Smooth muscle cell (in vitro differentiated cells): Measurements from ENCODE around the gene PARD3B. TPM values are rescaled to one million over a fixed set of nuclear protein-coding genes. Genes with fewer than 3 reads are reported as not detected.

Experiments
- DNase-seq: peaks from one replicate; lab custom pipeline; 2025; ENCODE audit not compliant: unreplicated experiment; lab: John Stamatoyannopoulos, UW
- H2AFZ ChIP-seq: fragments of 200-600 bp; sonication (generic); 2 replicates; pipeline ENCODE4 v1.6.0; 2016; ENCODE audit warnings: antibody characterized with exemption, low read depth, mild to moderate bottlenecking
- H3F3A ChIP-seq: fragments of 200-600 bp; sonication (generic); 2 replicates; pipeline ENCODE4 v1.6.0; 2017; ENCODE audit warnings: antibody characterized with exemption, low read depth
- H3K27ac ChIP-seq: fragments of 200-600 bp; sonication (generic); 2 replicates; pipeline ENCODE4 v1.5.1; 2016; ENCODE audit warnings: low read depth, mild to moderate bottlenecking
- H3K27me3 ChIP-seq: fragments of 200-600 bp; sonication (generic); 2 replicates; pipeline ENCODE4 v1.6.1; 2016; ENCODE audit warnings: low read depth, mild to moderate bottlenecking
- H3K36me3 ChIP-seq: fragments of 200-600 bp; sonication (generic); 2 replicates; pipeline ENCODE4 v1.5.1; 2016; ENCODE audit warnings: low read depth
- H3K4me1 ChIP-seq: fragments of 200-600 bp; sonication (generic); 2 replicates; pipeline ENCODE4 v1.5.1; 2016; ENCODE audit warnings: low read depth
- H3K4me2 ChIP-seq: fragments of 200-600 bp; sonication (generic); 2 replicates; pipeline ENCODE4 v1.6.0; 2016; ENCODE audit warnings: mild to moderate bottlenecking
- H3K4me3 ChIP-seq: fragments of 200-600 bp; sonication (generic); 2 replicates; pipeline ENCODE4 v1.5.1; 2016; ENCODE audit warnings: mild to moderate bottlenecking
- H3K79me2 ChIP-seq: fragments of 200-600 bp; sonication (generic); 2 replicates; pipeline ENCODE4 v1.6.0; 2016; ENCODE audit warnings: low read depth, mild to moderate bottlenecking
- H3K9ac ChIP-seq: fragments of 200-600 bp; sonication (generic); 2 replicates; pipeline ENCODE4 v1.6.0; 2016; ENCODE audit warnings: low read depth
- H3K9me3 ChIP-seq: fragments of 200-600 bp; sonication (generic); replicated peaks from 2 replicates; pipeline ENCODE4 v1.5.1; 2016; ENCODE audit warnings: low read depth
- H4K20me1 ChIP-seq: fragments of 200-600 bp; sonication (generic); 2 replicates; pipeline ENCODE4 v1.6.0; 2016; ENCODE audit warnings: low read depth
- WGBS: methylation state at CpG from one replicate; pipeline ENCODE4 v1.1.7; 2016; ENCODE audit warnings: low lambda C conversion rate; 5-methylcytosine and 5-hydroxymethylcytosine counted together
- polyA plus RNA-seq: library from polyadenylated mRNA; unstranded; fragments of >200 nt; fragmentation: Nextera tagmentation; extraction: Ambion mirVana; gene quantifications from 2 replicates; pipeline ENCODE4 v1.2.1, GENCODE V29; 2016
- total RNA-seq: library from RNA; depleted of rRNA; stranded (reverse); fragments of >200 nt; gene quantifications from 2 replicates; pipeline ENCODE4 v1.2.3, GENCODE V29; 2014
- TF ChIP-seq, protein P1 (sequence below): fragments of 200-600 bp; sonication (generic); IDR thresholded peaks from 2 replicates; pipeline ENCODE4 v1.5.1; 2017; ENCODE audit warnings: borderline replicate concordance, mild to moderate bottlenecking, antibody characterized with exemption; ENCODE audit not compliant: insufficient read depth, poor library complexity, severe bottlenecking

The PARD3B gene
- total and polyA plus RNA-seq, 2 experiments from 2014 or later, result 3.3 to 12.2 TPM

- H3K4me3 ChIP-seq, result no peak overlapping the region
- no peaks in the 10 kb centered on the region for H3K9me3 ChIP-seq
- no peaks in the 10 kb centered on the region for H3K27me3 ChIP-seq
- no peaks in the 10 kb centered on the region for H4K20me1 ChIP-seq
- no peak overlapping the region for H2AFZ ChIP-seq
- H3K27ac ChIP-seq, result no peak overlapping the region
- H3K36me3 ChIP-seq, result no peaks in the 10 kb centered on the region
- DNase-seq, result no peak
- H3K79me2 ChIP-seq, result no peaks in the 10 kb centered on the region
- H3K4me2 ChIP-seq, result no peak overlapping the region
- no peaks in the 10 kb centered on the region for H3F3A ChIP-seq
- no peak overlapping the region for H3K9ac ChIP-seq
- no peaks in the 10 kb centered on the region for H3K4me1 ChIP-seq
- TF ChIP-seq, protein P1, sequence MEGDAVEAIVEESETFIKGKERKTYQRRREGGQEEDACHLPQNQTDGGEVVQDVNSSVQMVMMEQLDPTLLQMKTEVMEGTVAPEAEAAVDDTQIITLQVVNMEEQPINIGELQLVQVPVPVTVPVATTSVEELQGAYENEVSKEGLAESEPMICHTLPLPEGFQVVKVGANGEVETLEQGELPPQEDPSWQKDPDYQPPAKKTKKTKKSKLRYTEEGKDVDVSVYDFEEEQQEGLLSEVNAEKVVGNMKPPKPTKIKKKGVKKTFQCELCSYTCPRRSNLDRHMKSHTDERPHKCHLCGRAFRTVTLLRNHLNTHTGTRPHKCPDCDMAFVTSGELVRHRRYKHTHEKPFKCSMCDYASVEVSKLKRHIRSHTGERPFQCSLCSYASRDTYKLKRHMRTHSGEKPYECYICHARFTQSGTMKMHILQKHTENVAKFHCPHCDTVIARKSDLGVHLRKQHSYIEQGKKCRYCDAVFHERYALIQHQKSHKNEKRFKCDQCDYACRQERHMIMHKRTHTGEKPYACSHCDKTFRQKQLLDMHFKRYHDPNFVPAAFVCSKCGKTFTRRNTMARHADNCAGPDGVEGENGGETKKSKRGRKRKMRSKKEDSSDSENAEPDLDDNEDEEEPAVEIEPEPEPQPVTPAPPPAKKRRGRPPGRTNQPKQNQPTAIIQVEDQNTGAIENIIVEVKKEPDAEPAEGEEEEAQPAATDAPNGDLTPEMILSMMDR, result no peak
These were observed 832.0 kb downstream of the PARD3B start for GRCh38 chr2:205377324-205377723.

GRCh38 chr2:205383601-205384000 lies 838.3 kb downstream of the PARD3B start:
- TF ChIP-seq, protein P1, result no peak
- H3K4me1 ChIP-seq, result no peaks in the 10 kb centered on the region
- no peaks in the 10 kb centered on the region for H4K20me1 ChIP-seq
- no peak for DNase-seq
- WGBS, result 72% methylated on average over 2 of the region's 2 CpGs
- no peaks in the 10 kb centered on the region for H3K79me2 ChIP-seq
- H3K4me3 ChIP-seq, result no peak overlapping the region
- no peaks in the 10 kb centered on the region for H3F3A ChIP-seq
- no peak overlapping the region for H3K4me2 ChIP-seq
- no peaks in the 10 kb centered on the region for H3K36me3 ChIP-seq
- no peaks in the 10 kb centered on the region for H3K27me3 ChIP-seq
- no peaks in the 10 kb centered on the region for H3K9me3 ChIP-seq
- H3K9ac ChIP-seq, result no peak overlapping the region
- no peak overlapping the region for H3K27ac ChIP-seq
- no peak overlapping the region for H2AFZ ChIP-seq

- WGBS, result 93% methylated on average over 3 of the region's 3 CpGs
- H3K27ac ChIP-seq, result no peak overlapping the region
These were observed 840.8 kb downstream of the PARD3B start for GRCh38 chr2:205386109-205386508.

More at GRCh38 chr2:205386109-205386508, 840.8 kb downstream of the PARD3B start:
- H3K4me3 ChIP-seq, result no peak overlapping the region
- H3K27me3 ChIP-seq, result no peaks in the 10 kb centered on the region
- no peak overlapping the region for H3K9ac ChIP-seq
- TF ChIP-seq, protein P1, result no peak
- H3F3A ChIP-seq, result no peaks in the 10 kb centered on the region
- no peaks in the 10 kb centered on the region for H3K9me3 ChIP-seq
- no peaks in the 10 kb centered on the region for H3K79me2 ChIP-seq
- no peak overlapping the region for H2AFZ ChIP-seq
- H3K36me3 ChIP-seq, result no peaks in the 10 kb centered on the region
- no peak overlapping the region for H3K4me2 ChIP-seq
- H4K20me1 ChIP-seq, result no peaks in the 10 kb centered on the region
- DNase-seq, result no peak
- no peaks in the 10 kb centered on the region for H3K4me1 ChIP-seq
